IPS-18a (cell line): ENCODE results near the gene LPXN.

Experiments used
- H3K27ac ChIP-seq: one replicate; pipeline ENCODE4 v1.5.1; 2013; ENCODE audit warnings: low read length
- H3K27me3 ChIP-seq: one replicate; pipeline ENCODE4 v1.6.1; 2013; ENCODE audit warnings: mild to moderate bottlenecking, low read length; ENCODE audit not compliant: control insufficient read depth, insufficient read depth
- H3K36me3 ChIP-seq: one replicate; pipeline ENCODE4 v1.6.1; 2013; ENCODE audit warnings: low read depth, low read length; ENCODE audit not compliant: control insufficient read depth
- H3K4me1 ChIP-seq: one replicate; pipeline ENCODE4 v1.6.1; 2013; ENCODE audit warnings: low read depth, low read length; ENCODE audit not compliant: control insufficient read depth
- H3K4me3 ChIP-seq: one replicate; pipeline ENCODE4 v1.5.1; 2013; ENCODE audit warnings: low read length
- H3K9ac ChIP-seq: one replicate; pipeline ENCODE4 v1.6.1; 2013; ENCODE audit warnings: mild to moderate bottlenecking, low read length, moderate library complexity
- H3K9me3 ChIP-seq: one replicate; pipeline ENCODE4 v1.6.1; 2013; ENCODE audit warnings: low read depth, low read length; ENCODE audit not compliant: control insufficient read depth

LPXN gene

GRCh38 chr11:58493676-58494075 lies 82.0 kb downstream of the LPXN start:
- no peaks in the 10 kb centered on the region for H3K9me3 ChIP-seq
- no peak overlapping the region for H3K9ac ChIP-seq
- H3K4me3 ChIP-seq, result no peak overlapping the region
- no peaks in the 10 kb centered on the region for H3K36me3 ChIP-seq
- H3K27ac ChIP-seq, result no peak overlapping the region
- H3K27me3 ChIP-seq, result no peaks in the 10 kb centered on the region
- H3K4me1 ChIP-seq, result no peaks in the 10 kb centered on the region

- Histone ChIP-seq H3K27ac (no peak overlapping the region), H3K9me3 (no peaks in the 10 kb centered on the region), H3K4me1 (no peaks in the 10 kb centered on the region), H3K9ac (no peak overlapping the region), H3K4me3 (no peak overlapping the region), H3K27me3 (no peaks in the 10 kb centered on the region), H3K36me3 (no peaks in the 10 kb centered on the region)
These were observed 84.8 kb downstream of the LPXN start for GRCh38 chr11:58490827-58491226.

- Histone ChIP-seq H3K27me3 (no peaks in the 10 kb centered on the region), H3K4me1 (no peaks in the 10 kb centered on the region), H3K27ac (no peak overlapping the region), H3K36me3 (no peaks in the 10 kb centered on the region), H3K9me3 (no peaks in the 10 kb centered on the region), H3K9ac (no peak overlapping the region), H3K4me3 (no peak overlapping the region)
These were observed 88.5 kb downstream of the LPXN start for GRCh38 chr11:58487170-58487569.

- H3K9ac ChIP-seq, result no peak overlapping the region
- H3K36me3 ChIP-seq, result no peaks in the 10 kb centered on the region
- H3K4me1 ChIP-seq, result no peaks in the 10 kb centered on the region
- no peak overlapping the region for H3K4me3 ChIP-seq
- no peak overlapping the region for H3K27ac ChIP-seq
- H3K9me3 ChIP-seq, result no peaks in the 10 kb centered on the region
- H3K27me3 ChIP-seq, result no peaks in the 10 kb centered on the region
These were observed 89.7 kb downstream of the LPXN start for GRCh38 chr11:58485961-58486360.
